Colon (tissue), 2 donors: ENCODE data around the gene CHD3.
A peak's percentile ranks its signal among the peaks of the same experiment; 100 is the strongest.

Experiments used
- FAIRE-seq: peaks from 2 replicates; lab custom pipeline; 2012; peaks lifted over from hg19 to GRCh38; lab: Jason Lieb, UNC
- donor health status: control.
- donor health status: control.

Gene CHD3

GRCh38 chr17:7897773-7898172 lies 9.2 kb downstream of the CHD3 start:
- no peak for FAIRE-seq

GRCh38 chr17:7903154-7904103 lies 14.8 kb downstream of the CHD3 start:
- FAIRE-seq, result no peak

DNA sequence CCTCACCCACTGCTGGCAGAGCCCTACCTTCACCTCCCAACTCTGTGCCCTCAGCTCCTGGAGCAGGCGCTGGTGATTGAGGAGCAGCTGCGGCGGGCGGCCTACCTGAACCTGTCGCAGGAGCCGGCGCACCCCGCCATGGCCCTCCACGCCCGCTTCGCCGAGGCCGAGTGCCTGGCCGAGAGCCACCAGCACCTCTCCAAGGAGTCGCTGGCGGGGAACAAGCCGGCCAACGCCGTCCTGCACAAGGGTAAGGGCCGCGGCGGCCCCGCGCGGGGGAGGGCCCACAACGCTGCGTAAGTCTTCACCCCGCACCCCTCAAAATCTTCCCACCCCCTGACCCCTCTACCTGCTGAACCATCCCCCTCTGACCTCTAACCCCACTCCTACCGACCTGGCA lies 20.5 kb downstream of the CHD3 start:
- no peak for FAIRE-seq

GRCh38 chr17:7910281-7910680 lies 21.7 kb downstream of the CHD3 start:
- FAIRE-seq, result no peak

- FAIRE-seq, result no peak
These were observed 22.1 kb downstream of the CHD3 start for GRCh38 chr17:7910711-7911110.

DNA sequence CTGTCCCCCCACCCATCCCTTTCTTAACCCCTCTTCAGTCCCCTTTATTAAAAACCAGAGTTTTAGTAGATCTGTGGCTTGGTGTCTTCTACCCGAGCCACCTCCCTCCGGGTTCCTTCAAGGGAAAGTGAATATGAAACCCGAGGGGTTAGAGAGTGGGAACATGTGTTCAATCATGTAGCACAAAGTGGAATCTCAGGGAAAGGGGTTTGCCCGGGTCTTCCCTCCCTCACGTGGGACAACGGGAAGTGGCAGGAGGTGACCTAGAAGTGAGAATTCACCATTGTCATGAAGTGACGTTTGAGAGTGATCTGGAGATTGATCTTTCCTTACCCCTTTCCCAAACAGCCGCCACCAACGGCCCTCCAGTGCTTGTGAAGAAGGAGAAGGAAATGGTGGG lies 22.5 kb downstream of the CHD3 start:
- no peak for FAIRE-seq

GRCh38 chr17:7912927-7913524 lies 24.4 kb downstream of the CHD3 start:
- FAIRE-seq, result no peak

GRCh38 chr17:7915179-7915610 lies 26.6 kb downstream of the CHD3 start:
- FAIRE-seq, result no peak

DNA sequence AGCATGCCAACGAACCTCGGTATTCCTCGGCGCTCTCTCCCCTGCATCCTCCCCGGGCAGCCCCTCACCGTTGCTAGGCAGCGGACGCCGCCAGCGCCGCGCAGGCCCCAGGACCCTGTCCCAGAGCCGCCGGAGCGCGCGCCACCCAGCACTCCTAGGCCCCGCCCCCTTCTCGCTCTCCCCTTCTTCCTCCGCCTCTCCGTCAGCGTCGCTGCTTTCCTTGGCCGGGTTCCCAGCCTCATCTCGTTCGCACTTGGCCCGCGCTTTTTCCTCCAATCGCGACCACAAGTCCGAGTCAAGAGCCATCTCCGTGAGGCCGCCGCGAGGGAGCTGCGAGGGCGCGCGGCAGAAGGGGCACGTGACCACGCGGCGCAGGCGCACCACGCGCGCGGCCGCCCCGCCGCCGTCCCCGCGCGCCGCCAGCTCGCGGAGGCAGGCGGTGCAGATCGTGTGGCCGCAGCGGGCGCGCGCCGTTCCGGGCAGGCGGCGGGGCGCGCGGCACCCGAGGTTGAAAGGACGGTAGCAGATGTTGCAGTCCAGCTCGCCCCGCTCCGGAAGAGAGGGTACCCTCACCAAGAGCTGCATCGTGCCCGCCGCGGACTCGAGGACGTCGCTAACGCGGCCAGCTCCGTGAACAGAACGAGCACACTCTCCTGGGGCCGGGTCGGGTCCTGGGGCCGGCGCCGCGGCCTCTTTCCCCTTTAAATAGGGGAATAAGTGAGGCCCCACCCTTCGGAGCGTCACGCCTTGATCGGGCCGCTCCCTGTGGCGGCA lies 27.2 kb downstream of the CHD3 start, which contains the start of gene RNF227:
Gene RNF227 (minus strand): TSS at position 679 of the 774 bp plus-strand sequence. CDS start 94 bp downstream, at position 585.
- FAIRE-seq, result no peak

DNA sequence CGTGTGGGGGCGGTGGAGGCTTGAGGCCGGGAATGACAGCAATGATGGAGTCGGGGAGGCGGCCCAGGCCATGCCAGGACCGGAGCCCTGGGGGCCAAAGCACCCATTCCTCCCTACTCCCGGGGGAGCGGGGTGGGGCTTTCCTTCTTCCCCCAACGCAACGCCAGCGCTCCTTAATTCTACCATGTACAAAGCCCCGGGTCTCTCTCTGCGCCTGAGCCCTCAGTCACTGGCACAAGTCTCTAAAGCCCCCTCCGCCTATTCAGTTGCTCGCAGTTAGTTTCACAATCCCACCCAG lies 27.7 kb downstream of the CHD3 start:
- no peak for FAIRE-seq

- no peak for FAIRE-seq
These were observed 28.2 kb downstream of the CHD3 start for GRCh38 chr17:7916808-7917207.

- no peak for FAIRE-seq
These were observed 33.8 kb downstream of the CHD3 start for GRCh38 chr17:7922269-7922844.

DNA sequence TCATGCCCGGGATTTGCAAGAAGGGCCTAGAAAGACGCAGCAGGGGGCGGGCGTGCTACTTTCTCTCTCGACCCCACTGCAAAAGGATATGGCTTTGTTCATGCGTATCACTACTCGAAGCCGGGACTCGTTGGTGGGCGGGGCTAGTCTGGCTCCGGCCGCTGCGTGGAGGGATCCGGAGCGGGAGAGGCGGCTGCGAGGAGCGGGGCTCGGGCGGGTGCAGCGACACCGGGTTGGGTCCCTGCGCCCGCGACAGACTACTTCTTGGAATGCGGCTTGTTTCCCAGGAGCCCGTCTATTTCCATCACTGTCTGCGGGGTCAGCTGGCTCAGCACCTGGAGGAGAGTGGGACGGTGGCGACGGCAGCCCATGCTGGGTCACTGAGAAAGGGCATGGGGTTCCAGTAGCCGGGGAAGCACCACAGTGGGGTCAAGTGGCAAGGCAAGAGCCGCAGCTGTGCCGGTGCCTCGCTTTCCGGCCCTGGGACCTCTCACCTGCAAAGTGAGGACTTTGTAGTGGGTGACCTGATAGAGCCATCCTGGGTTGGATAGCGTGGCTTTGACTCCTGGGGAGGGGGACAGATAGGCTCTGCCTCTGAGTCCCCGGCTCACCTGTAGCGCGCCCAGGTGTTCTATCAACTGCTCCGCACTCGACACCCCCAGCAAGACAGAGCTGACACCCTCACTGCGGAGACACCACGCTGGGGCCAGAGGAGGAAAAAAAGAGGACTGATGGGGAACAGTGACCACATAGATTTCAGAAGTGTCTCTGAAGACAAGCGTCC lies 34.4 kb downstream of the CHD3 start:
- no peak for FAIRE-seq

DNA sequence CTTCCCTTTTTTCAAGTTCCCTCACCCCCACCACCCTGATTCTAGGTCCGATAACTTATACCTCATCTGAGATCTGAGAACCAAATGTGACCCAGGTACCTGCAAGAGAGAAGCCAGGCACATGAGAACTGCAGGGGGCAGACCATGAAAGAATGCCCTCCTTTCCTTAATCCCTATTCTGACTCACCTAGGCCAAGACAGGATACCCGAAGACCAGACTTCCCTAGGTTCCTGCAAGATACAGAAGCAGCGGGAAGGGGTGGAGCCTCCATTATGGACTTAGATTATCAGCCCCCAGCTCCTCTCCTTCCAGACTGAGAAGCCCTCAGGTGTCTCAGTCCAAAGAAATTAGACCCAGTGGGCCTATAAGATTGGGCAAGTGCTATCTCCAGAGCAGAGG lies 39.0 kb downstream of the CHD3 start:
- FAIRE-seq, result no peak

GRCh38 chr17:7929158-7930023 lies 40.8 kb downstream of the CHD3 start, which contains the start of gene KCNAB3:
KCNAB3 (minus strand) TSS chr17:7929856; CDS start chr17:7929435, 421 bp downstream.
- FAIRE-seq, result no peak

- no peak for FAIRE-seq
These were observed 42.4 kb downstream of the CHD3 start for GRCh38 chr17:7930841-7931631.

DNA sequence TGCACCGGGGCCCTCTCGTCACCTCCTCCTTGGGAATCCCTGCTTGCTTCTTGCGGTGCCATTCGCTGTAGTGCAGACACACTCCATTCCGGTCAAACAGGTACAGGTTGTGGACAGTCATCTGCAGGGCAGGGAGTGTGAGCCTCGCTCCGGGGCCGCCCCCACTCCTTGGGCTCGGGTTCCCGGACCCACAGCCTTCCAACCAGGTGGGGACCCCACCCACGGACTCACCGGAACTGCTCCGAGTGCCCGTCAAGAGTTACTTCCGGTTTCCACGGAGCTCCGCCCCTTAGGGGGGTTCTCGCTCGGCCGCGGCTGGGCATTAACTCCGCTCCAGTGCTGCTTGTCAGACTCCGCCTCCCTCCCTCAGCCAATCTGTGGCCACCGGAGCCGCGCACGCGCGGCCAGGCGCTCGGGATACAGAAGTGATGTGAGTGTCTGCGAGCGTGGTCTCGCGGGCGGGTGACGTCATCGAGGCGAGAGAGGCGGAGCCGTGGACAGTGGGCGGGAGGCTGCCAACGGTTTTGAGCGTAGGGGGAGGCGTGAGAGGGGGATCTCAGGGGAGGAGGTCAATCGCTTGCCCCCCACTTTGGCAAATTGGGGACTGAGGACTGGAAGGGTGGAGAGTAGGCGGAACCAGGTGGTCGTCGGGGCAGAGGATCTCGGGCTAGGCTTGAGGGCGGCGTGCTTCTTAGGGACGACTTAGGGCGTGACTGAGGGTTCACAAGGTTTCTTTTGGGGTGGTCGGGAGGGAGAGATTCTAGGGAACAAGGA lies 43.3 kb downstream of the CHD3 start, which contains the start of the genes CNTROB and TRAPPC1:
Gene CNTROB (plus strand): TSS at position 498 of the 774 bp plus-strand sequence. CDS start 874 bp downstream, outside the sequence.
Gene TRAPPC1 (minus strand): TSS at position 238 of the 774 bp plus-strand sequence. CDS start 117 bp downstream, at position 121.
- FAIRE-seq, result peak; percentile 85

DNA sequence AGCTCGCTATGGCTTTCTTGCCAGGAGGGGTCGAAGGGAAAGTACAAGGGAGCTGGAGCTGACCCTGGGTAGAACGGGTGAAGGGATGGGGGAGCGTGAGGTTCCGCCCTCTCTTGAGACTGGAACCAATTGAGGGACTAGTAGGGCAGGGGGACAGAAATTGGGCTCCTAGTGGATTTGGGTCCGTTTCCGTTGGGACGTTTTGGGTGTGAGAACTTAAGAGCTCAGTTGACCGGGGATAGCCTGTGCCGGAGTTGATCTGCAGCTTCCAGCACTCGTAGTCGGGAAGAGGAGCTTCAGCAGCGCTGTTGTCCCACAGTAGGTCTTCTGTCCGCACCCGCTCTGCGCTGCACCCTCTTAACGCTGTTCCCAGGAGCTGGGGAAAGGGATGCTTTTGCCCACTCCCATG lies 43.9 kb downstream of the CHD3 start:
- no peak for FAIRE-seq

DNA sequence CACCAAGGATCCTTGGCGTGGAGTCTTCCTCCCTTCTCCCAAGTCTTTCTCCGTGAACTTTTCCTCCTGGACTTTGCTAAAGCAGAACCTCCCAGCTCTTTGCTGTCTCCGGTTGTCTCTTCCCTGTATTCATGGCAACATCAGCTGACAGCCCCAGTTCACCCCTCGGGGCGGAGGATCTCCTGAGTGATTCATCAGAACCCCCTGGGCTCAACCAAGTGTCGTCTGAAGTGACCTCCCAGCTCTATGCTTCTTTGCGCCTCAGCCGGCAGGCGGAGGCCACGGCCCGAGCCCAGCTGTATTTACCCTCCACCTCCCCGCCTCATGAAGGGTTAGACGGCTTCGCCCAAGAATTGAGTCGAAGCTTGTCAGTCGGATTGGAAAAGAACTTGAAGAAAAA lies 44.4 kb downstream of the CHD3 start:
- FAIRE-seq, result no peak
